RWPE2 (cell line): ENCODE data around the gene FMC1.

Experiments
- ATAC-seq: fragments of 200-7000 bp; cut with Tn5 transposase; 3 replicates; pipeline ENCODE4 v1.9.1; 2021; ENCODE audit warnings: low read depth
- DNase-seq: peaks from one replicate; pipeline ENCODE4 v3.0.0-alpha.2; 2020; ENCODE audit warnings: low spot score
- H3K27ac ChIP-seq: fragments of 450-650 bp; 2 replicates; pipeline ENCODE4 v1.5.1; 2017; ENCODE audit warnings: mild to moderate bottlenecking; ENCODE audit not compliant: poor library complexity, severe bottlenecking
- H3K27me3 ChIP-seq: fragments of 250-450 bp; sonication (Bioruptor Pico); 2 replicates; pipeline ENCODE4 v1.5.1; 2021; ENCODE audit warnings: mild to moderate bottlenecking, moderate library complexity; ENCODE audit not compliant: insufficient read depth, poor library complexity, severe bottlenecking
- H3K36me3 ChIP-seq: fragments of 250-450 bp; sonication (Bioruptor Pico); 2 replicates; pipeline ENCODE4 v1.5.1; 2020; ENCODE audit warnings: low read depth, mild to moderate bottlenecking, moderate library complexity
- H3K4me1 ChIP-seq: fragments of 250-450 bp; sonication (Bioruptor Pico); 2 replicates; pipeline ENCODE4 v1.5.1; 2021; ENCODE audit warnings: mild to moderate bottlenecking, moderate library complexity; ENCODE audit not compliant: insufficient read depth, poor library complexity, severe bottlenecking
- H3K4me3 ChIP-seq: fragments of 250-450 bp; sonication (Bioruptor Pico); 2 replicates; pipeline ENCODE4 v1.5.1; 2021; ENCODE audit warnings: mild to moderate bottlenecking, moderate library complexity; ENCODE audit not compliant: severe bottlenecking
- H3K9me3 ChIP-seq: fragments of 250-450 bp; sonication (Bioruptor Pico); 2 replicates; pipeline ENCODE4 v1.5.1; 2021; ENCODE audit warnings: mild to moderate bottlenecking, moderate library complexity; ENCODE audit not compliant: severe bottlenecking
- TF ChIP-seq, protein P1 (sequence below): fragments of 450-650 bp; IDR thresholded peaks from one replicate; pipeline ENCODE4 v1.5.1; 2017; ENCODE audit warnings: mild to moderate bottlenecking, moderate library complexity; ENCODE audit not compliant: poor library complexity, severe bottlenecking

FMC1 gene

GRCh38 chr7:139341058-139341775 lies at the start of gene FMC1:
FMC1 (plus strand) TSS chr7:139341337; CDS start chr7:139341385, 48 bp downstream.
- H3K27ac ChIP-seq: peak within 1 kb of the TSS; percentile 85
- H3K4me3 ChIP-seq: peak within 1 kb of the TSS; percentile 92
- no peaks in the 10 kb centered on the region for H3K9me3 ChIP-seq
- H3K27me3 ChIP-seq: no peaks in the 10 kb centered on the region
- H3K36me3 ChIP-seq: peaks cover 14% of the 10 kb centered on the region
- DNase-seq (peak; percentile 90), ATAC-seq (peak; percentile 82)
- TF ChIP-seq, protein P1, sequence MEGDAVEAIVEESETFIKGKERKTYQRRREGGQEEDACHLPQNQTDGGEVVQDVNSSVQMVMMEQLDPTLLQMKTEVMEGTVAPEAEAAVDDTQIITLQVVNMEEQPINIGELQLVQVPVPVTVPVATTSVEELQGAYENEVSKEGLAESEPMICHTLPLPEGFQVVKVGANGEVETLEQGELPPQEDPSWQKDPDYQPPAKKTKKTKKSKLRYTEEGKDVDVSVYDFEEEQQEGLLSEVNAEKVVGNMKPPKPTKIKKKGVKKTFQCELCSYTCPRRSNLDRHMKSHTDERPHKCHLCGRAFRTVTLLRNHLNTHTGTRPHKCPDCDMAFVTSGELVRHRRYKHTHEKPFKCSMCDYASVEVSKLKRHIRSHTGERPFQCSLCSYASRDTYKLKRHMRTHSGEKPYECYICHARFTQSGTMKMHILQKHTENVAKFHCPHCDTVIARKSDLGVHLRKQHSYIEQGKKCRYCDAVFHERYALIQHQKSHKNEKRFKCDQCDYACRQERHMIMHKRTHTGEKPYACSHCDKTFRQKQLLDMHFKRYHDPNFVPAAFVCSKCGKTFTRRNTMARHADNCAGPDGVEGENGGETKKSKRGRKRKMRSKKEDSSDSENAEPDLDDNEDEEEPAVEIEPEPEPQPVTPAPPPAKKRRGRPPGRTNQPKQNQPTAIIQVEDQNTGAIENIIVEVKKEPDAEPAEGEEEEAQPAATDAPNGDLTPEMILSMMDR: peak; percentile 26
- H3K4me1 ChIP-seq: no peaks in the 10 kb centered on the region

GRCh38 chr7:139292821-139293220 lies 48.3 kb upstream of the FMC1 start:
- Histone ChIP-seq H3K4me3 (no peak overlapping the region), H3K27me3 (no peaks in the 10 kb centered on the region), H3K4me1 (no peaks in the 10 kb centered on the region), H3K9me3 (no peaks in the 10 kb centered on the region), H3K27ac (no peak overlapping the region), H3K36me3 (peaks cover 15% of the 10 kb centered on the region; the same call in 1 of the 2 replicates)
- TF ChIP-seq, protein P1: no peak
- no peak for ATAC-seq
- DNase-seq: no peak

DNA sequence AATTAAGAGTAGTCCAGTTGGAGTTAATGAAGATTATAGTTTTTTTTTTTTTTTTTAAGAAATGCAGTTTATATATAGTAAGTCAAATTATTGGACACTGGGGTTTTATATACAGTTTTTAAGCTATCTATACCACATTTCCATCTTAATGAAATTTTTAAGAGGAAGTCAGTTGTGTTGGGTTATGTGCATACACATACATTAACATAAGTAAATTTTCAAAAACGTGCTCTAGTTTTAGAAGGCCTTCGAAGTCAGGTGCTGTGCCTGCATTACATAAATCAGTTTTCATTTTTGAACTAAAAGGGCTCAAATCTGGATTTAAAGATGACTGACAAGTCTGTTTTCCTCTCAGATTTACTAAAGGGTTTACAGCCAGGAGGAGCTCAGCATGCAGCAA lies 47.6 kb upstream of the FMC1 start:
- H3K36me3 ChIP-seq: peaks cover 17% of the 10 kb centered on the region; the same call in 1 of the 2 replicates
- H3K4me3 ChIP-seq: no peak overlapping the region
- no peaks in the 10 kb centered on the region for H3K27me3 ChIP-seq
- no peaks in the 10 kb centered on the region for H3K9me3 ChIP-seq
- no peaks in the 10 kb centered on the region for H3K4me1 ChIP-seq
- TF ChIP-seq, protein P1: no peak
- ATAC-seq (no peak), DNase-seq (no peak)
- H3K27ac ChIP-seq: no peak overlapping the region

DNA sequence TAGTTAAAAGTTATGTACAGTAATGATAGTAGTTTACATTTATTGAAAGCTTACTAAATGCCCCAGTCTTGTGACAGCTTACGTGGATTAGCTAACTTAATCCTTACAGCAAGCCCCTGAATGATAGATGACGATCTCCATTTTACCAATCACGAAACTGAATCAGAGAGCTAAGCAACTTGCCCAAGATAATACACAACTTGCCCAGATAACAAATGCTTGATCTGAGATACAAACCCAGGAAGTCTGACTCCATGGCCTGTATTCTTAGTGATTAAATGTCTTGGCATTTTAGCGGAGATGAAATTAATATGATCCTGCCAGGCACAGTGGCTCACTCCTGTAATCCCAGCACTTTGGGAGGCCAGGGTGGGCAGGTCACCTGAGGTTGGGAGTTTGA lies 46.9 kb upstream of the FMC1 start:
- no peaks in the 10 kb centered on the region for H3K4me1 ChIP-seq
- ATAC-seq (no peak), DNase-seq (no peak)
- TF ChIP-seq, protein P1: no peak
- no peaks in the 10 kb centered on the region for H3K9me3 ChIP-seq
- no peaks in the 10 kb centered on the region for H3K27me3 ChIP-seq
- H3K36me3 ChIP-seq: peaks cover 18% of the 10 kb centered on the region; the same call in 1 of the 2 replicates
- H3K4me3 ChIP-seq: no peak overlapping the region
- H3K27ac ChIP-seq: no peak overlapping the region

DNA sequence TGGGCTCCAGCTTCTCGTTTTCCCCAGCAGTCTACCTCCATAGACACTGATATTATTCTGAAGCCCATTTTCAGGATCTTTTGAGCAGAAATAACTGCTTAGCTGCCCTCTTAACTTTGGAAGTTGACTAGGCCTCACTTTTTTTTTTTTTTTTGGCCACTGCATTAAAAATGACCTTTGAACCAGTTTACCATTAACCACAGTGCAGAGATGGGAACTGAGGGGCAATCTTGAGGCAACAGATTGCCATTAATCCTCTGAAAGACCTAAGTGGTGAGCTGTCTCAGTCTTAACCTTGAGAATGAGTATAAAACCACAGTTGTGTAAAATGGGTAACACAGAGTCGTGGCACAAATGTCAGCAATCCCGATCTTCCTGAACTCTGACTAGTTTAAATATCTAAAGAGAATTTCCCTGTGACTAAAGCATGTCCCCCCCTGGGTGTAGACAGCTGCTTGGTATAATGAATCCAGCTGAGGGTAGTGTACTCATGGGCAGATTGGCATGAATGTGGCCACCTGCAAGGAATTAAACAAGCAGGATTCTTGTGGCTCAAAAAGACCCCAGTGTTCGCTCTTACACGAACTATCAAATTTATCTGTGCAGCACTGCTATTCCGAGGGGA lies 46.1 kb upstream of the FMC1 start:
- H3K4me3 ChIP-seq: no peak overlapping the region
- H3K27ac ChIP-seq: no peak overlapping the region
- H3K9me3 ChIP-seq: no peaks in the 10 kb centered on the region
- no peaks in the 10 kb centered on the region for H3K27me3 ChIP-seq
- ATAC-seq (no peak), DNase-seq (no peak)
- H3K36me3 ChIP-seq: peaks cover 19% of the 10 kb centered on the region; the same call in 1 of the 2 replicates
- TF ChIP-seq, protein P1: no peak
- H3K4me1 ChIP-seq: no peaks in the 10 kb centered on the region
